ENCODE results near the gene EFNA5.

The EFNA5 gene

GRCh38 chr5:107470295-107470582 is 200.5 kb downstream of the EFNA5 start:
- H2AFZ ChIP-seq (ENCODE audit: low read depth, low read length): no peak overlapping the region
- H3K27me3 ChIP-seq (ENCODE audit: insufficient read depth, low read length, poor library complexity): no peaks in the 10 kb centered on the region
- DNase-seq (no peak), ATAC-seq (ENCODE audit: insufficient read depth, low read depth) (no peak)
- H3K27ac ChIP-seq (ENCODE audit: low read length): peak overlapping the region; percentile 69
- H3K4me2 ChIP-seq (ENCODE audit: insufficient read depth, low read length): 0 out of 2 replicates have a peak overlapping the region, but pooled peaks have one; percentile 34
- no peaks in the 10 kb centered on the region for H3K36me3 ChIP-seq (ENCODE audit: insufficient read depth, low read length)
- no peaks in the 10 kb centered on the region for H3K79me2 ChIP-seq (ENCODE audit: insufficient read depth, low read length)
- H3K4me3 ChIP-seq (ENCODE audit: low read depth in 1 of 2, low read length in 2 of 2): no peak overlapping the region
- no peak overlapping the region for H3K9ac ChIP-seq (ENCODE audit: low read depth, low read length)
- H3K4me1 ChIP-seq (ENCODE audit: insufficient read depth, low read length): peaks cover 22% of the 10 kb centered on the region
- no peaks in the 10 kb centered on the region for H3K9me3 ChIP-seq (ENCODE audit: insufficient read depth, low read length, severe bottlenecking)
- TF ChIP-seq EZH2 (IDR thresholded peaks at IDR 0.05; ENCODE audit: borderline replicate concordance, low read depth, low read length, severe bottlenecking): no peak
- TF ChIP-seq, protein P1, sequence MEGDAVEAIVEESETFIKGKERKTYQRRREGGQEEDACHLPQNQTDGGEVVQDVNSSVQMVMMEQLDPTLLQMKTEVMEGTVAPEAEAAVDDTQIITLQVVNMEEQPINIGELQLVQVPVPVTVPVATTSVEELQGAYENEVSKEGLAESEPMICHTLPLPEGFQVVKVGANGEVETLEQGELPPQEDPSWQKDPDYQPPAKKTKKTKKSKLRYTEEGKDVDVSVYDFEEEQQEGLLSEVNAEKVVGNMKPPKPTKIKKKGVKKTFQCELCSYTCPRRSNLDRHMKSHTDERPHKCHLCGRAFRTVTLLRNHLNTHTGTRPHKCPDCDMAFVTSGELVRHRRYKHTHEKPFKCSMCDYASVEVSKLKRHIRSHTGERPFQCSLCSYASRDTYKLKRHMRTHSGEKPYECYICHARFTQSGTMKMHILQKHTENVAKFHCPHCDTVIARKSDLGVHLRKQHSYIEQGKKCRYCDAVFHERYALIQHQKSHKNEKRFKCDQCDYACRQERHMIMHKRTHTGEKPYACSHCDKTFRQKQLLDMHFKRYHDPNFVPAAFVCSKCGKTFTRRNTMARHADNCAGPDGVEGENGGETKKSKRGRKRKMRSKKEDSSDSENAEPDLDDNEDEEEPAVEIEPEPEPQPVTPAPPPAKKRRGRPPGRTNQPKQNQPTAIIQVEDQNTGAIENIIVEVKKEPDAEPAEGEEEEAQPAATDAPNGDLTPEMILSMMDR (IDR thresholded peaks at IDR 0.05; ENCODE audit: borderline replicate concordance, extremely low read depth, low read length, poor library complexity, severe bottlenecking): no peak
- H4K20me1 ChIP-seq (ENCODE audit: insufficient read depth, low read length): no peaks in the 10 kb centered on the region

DNA sequence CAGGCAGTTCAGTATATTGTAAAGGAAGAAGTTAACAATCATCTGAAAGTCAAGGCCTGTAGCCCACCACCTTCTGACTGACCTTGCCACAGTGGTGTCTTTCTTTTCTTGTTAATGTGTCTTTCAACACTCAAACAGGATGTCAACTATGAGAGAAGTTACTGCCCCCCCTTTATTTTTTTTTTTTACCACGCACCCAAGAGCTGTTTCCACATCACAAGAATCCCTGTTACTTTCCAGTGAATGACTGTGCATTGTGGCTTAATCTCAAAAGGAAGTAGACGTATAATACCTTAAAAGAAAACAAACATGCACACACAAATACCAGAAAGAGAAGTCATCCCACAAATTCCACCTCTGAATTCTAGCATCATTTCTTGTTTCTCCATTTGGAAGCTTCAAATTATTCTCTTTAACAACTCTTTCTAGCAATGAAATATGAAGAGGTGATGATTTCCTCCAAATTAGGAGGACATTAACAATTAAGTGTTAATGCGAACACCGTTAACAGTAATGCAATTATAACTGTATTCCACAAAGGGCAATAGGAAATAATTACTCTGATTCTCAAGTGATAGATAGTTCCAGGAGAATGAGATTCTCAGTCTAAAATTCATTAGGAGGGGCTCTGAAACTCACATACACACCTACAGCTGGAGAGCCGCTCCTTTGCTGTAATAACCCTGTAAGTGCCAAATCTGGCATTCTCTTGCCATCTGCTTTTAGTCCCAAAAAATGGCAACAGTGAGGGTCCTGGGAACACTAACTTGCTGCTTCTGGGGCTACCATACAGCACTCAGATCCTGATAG is 201.0 kb downstream of the EFNA5 start:
- H3K4me3 ChIP-seq (ENCODE audit: low read depth in 1 of 2, low read length in 2 of 2): no peak overlapping the region
- 0 out of 2 replicates have a peak overlapping the region, but pooled peaks have one; percentile 2 for H3K9ac ChIP-seq (ENCODE audit: low read depth, low read length)
- H3K36me3 ChIP-seq (ENCODE audit: insufficient read depth, low read length): no peaks in the 10 kb centered on the region
- peak overlapping the region; percentile 34 for H3K4me2 ChIP-seq (ENCODE audit: insufficient read depth, low read length)
- no peaks in the 10 kb centered on the region for H3K9me3 ChIP-seq (ENCODE audit: insufficient read depth, low read length, severe bottlenecking)
- H4K20me1 ChIP-seq (ENCODE audit: insufficient read depth, low read length): no peaks in the 10 kb centered on the region
- TF ChIP-seq EZH2 (IDR thresholded peaks at IDR 0.05; ENCODE audit: borderline replicate concordance, low read depth, low read length, severe bottlenecking): no peak
- TF ChIP-seq, protein P1 (IDR thresholded peaks at IDR 0.05; ENCODE audit: borderline replicate concordance, extremely low read depth, low read length, poor library complexity, severe bottlenecking): no peak
- peak overlapping the region; percentile 69 for H3K27ac ChIP-seq (ENCODE audit: low read length)
- H3K4me1 ChIP-seq (ENCODE audit: insufficient read depth, low read length): peaks cover 23% of the 10 kb centered on the region
- H3K27me3 ChIP-seq (ENCODE audit: insufficient read depth, low read length, poor library complexity): no peaks in the 10 kb centered on the region
- ATAC-seq (ENCODE audit: insufficient read depth, low read depth) (peak; percentile 88), DNase-seq (peak; percentile 49)
- H2AFZ ChIP-seq (ENCODE audit: low read depth, low read length): peak overlapping the region; percentile 36
- no peaks in the 10 kb centered on the region for H3K79me2 ChIP-seq (ENCODE audit: insufficient read depth, low read length)

- peak overlapping the region; percentile 36 for H2AFZ ChIP-seq (ENCODE audit: low read depth, low read length)
- no peaks in the 10 kb centered on the region for H3K79me2 ChIP-seq (ENCODE audit: insufficient read depth, low read length)
- peak overlapping the region; percentile 34 for H3K4me2 ChIP-seq (ENCODE audit: insufficient read depth, low read length)
- no peak overlapping the region for H3K4me3 ChIP-seq (ENCODE audit: low read depth in 1 of 2, low read length in 2 of 2)
- H3K4me1 ChIP-seq (ENCODE audit: insufficient read depth, low read length): peaks cover 28% of the 10 kb centered on the region
- H3K36me3 ChIP-seq (ENCODE audit: insufficient read depth, low read length): no peaks in the 10 kb centered on the region
- H3K9ac ChIP-seq (ENCODE audit: low read depth, low read length): 0 out of 2 replicates have a peak overlapping the region, but pooled peaks have one; percentile 2
- ATAC-seq (ENCODE audit: insufficient read depth, low read depth): peak; percentile 66
- peak overlapping the region; percentile 69 for H3K27ac ChIP-seq (ENCODE audit: low read length)
- H4K20me1 ChIP-seq (ENCODE audit: insufficient read depth, low read length): no peaks in the 10 kb centered on the region
- no peak for TF ChIP-seq EZH2 (IDR thresholded peaks at IDR 0.05; ENCODE audit: borderline replicate concordance, low read depth, low read length, severe bottlenecking)
- TF ChIP-seq, protein P1 (IDR thresholded peaks at IDR 0.05; ENCODE audit: borderline replicate concordance, extremely low read depth, low read length, poor library complexity, severe bottlenecking): no peak
- H3K9me3 ChIP-seq (ENCODE audit: insufficient read depth, low read length, severe bottlenecking): no peaks in the 10 kb centered on the region
- no peaks in the 10 kb centered on the region for H3K27me3 ChIP-seq (ENCODE audit: insufficient read depth, low read length, poor library complexity)
- DNase-seq: peak; percentile 12
Measured at GRCh38 chr5:107469064-107469463, 201.7 kb downstream of the EFNA5 start.

All from DND-41 (cell line).